IMR-90 (cell line): ENCODE results near the gene TIMM9. TPM values are rescaled to one million over a fixed set of nuclear protein-coding genes. Genes with fewer than 3 reads are reported as not detected.

Experiments used
- ATAC-seq: fragments of 200-7000 bp; cut with Tn5 transposase; 2 replicates; pipeline ENCODE4 v1.9.1; 2020; ENCODE audit warnings: low read depth, mild to moderate bottlenecking, moderate library complexity
- BruUV-seq: library from RNA; stranded (reverse); fragments of 400-500 nt; replicated peaks from 2 replicates; lab custom pipeline; 2021; lab: Mats Ljungman, UMichigan
- CTCF ChIA-PET: fragments of 300-600 bp; formaldehyde crosslinking; extraction: SDS; loops from one replicate; lab custom pipeline; 2021; ENCODE audit warnings: antibody characterized with exemption; lab: Yijun Ruan, JAX
- POLR2A ChIA-PET: fragments of 300-600 bp; sonication (Branson Sonifier 250); formaldehyde crosslinking; loops from one replicate; lab custom pipeline; 2022; ENCODE audit warnings: antibody characterized with exemption; ENCODE audit not compliant: unreplicated experiment; lab: Charles Lee
- DNase-seq: peaks from one replicate; pipeline ENCODE4 v3.0.0; 2013
- H2AFZ ChIP-seq: replicated peaks from 2 replicates; pipeline ENCODE3; 2013; ENCODE audit warnings: low read length, mild to moderate bottlenecking; ENCODE audit not compliant: poor library complexity
- H2AK5ac ChIP-seq: 2 replicates; pipeline ENCODE4 v1.6.1; 2013; ENCODE audit warnings: low read depth, low read length, inconsistent platforms
- H2AK9ac ChIP-seq: replicated peaks from 2 replicates; pipeline ENCODE3; 2013; ENCODE audit warnings: mild to moderate bottlenecking, low read depth, low read length, moderate library complexity; ENCODE audit not compliant: poor library complexity
- H2BK120ac ChIP-seq: 2 replicates; pipeline ENCODE4 v1.6.1; 2013; ENCODE audit warnings: low read depth, low read length, inconsistent platforms
- H2BK15ac ChIP-seq: 3 replicates; pipeline ENCODE4 v1.6.1; 2013; ENCODE audit warnings: low read depth, low read length, inconsistent platforms
- H2BK20ac ChIP-seq: 2 replicates; pipeline ENCODE4 v1.6.1; 2013; ENCODE audit warnings: low read depth, mild to moderate bottlenecking, inconsistent platforms, low read length, moderate library complexity
- H2BK5ac ChIP-seq: 2 replicates; pipeline ENCODE4 v1.6.1; 2013; ENCODE audit warnings: mild to moderate bottlenecking, low read depth, low read length, inconsistent platforms; ENCODE audit not compliant: poor library complexity, severe bottlenecking
- H3K14ac ChIP-seq: replicated peaks from 2 replicates; pipeline ENCODE4 v1.6.1; 2013; ENCODE audit warnings: low read depth, low read length, inconsistent platforms
- H3K18ac ChIP-seq: 2 replicates; pipeline ENCODE4 v1.6.1; 2013; ENCODE audit warnings: low read depth, low read length, control low read depth
- H3K23ac ChIP-seq: 2 replicates; pipeline ENCODE4 v1.6.1; 2013; ENCODE audit warnings: low read depth, low read length, inconsistent platforms
- H3K27ac ChIP-seq: 2 replicates; pipeline ENCODE4 v1.5.1; 2013; ENCODE audit warnings: mild to moderate bottlenecking, control low read depth, low read length; ENCODE audit not compliant: insufficient read depth
- H3K27me3 ChIP-seq: 2 replicates; pipeline ENCODE4 v1.6.1; 2013; ENCODE audit warnings: low read length; ENCODE audit not compliant: control insufficient read depth, insufficient read depth
- H3K36me3 ChIP-seq: 2 replicates; pipeline ENCODE4 v1.6.1; 2013; ENCODE audit warnings: low read length, mixed read lengths; ENCODE audit not compliant: control insufficient read depth, insufficient read depth
- H3K4ac ChIP-seq: 2 replicates; pipeline ENCODE4 v1.6.1; 2013; ENCODE audit warnings: low read depth, low read length, inconsistent platforms
- H3K4me1 ChIP-seq: 2 replicates; pipeline ENCODE4 v1.6.1; 2013; ENCODE audit warnings: low read length, mixed read lengths; ENCODE audit not compliant: control insufficient read depth, insufficient read depth
- H3K4me2 ChIP-seq: 2 replicates; pipeline ENCODE4 v1.6.1; 2013; ENCODE audit warnings: low read depth, mild to moderate bottlenecking, control low read depth, low read length, moderate library complexity
- H3K4me3 ChIP-seq: 2 replicates; pipeline ENCODE4 v1.5.1; 2013; ENCODE audit warnings: low read depth, mild to moderate bottlenecking, control low read depth, low read length, moderate library complexity; ENCODE audit not compliant: insufficient read depth
- H3K56ac ChIP-seq: 2 replicates; pipeline ENCODE4 v1.6.1; 2013; ENCODE audit warnings: low read length, inconsistent platforms; ENCODE audit not compliant: insufficient read depth; ENCODE audit errors: extremely low read depth
- H3K79me1 ChIP-seq, 2 experiments: 2 replicates each; pipeline ENCODE4 v1.6.1; 2013; ENCODE audit warnings: low read length in 2 of 2, inconsistent platforms in 1 of 2, low read depth in 1 of 2
- H3K9ac ChIP-seq: 2 replicates; pipeline ENCODE4 v1.6.1; 2013; ENCODE audit warnings: low read depth, low read length, control low read depth
- H3K9me1 ChIP-seq: 2 replicates; pipeline ENCODE4 v1.6.1; 2013; ENCODE audit warnings: low read length, inconsistent platforms; ENCODE audit not compliant: insufficient read depth
- H3K9me3 ChIP-seq: 2 replicates; pipeline ENCODE4 v1.6.1; 2013; ENCODE audit warnings: low read length; ENCODE audit not compliant: control insufficient read depth, insufficient read depth
- H4K20me1 ChIP-seq: 2 replicates; pipeline ENCODE4 v1.6.1; 2013; ENCODE audit warnings: low read length, inconsistent platforms; ENCODE audit not compliant: insufficient read depth
- H4K5ac ChIP-seq: 2 replicates; pipeline ENCODE4 v1.6.1; 2013; ENCODE audit warnings: mild to moderate bottlenecking, low read depth, low read length, control low read depth
- H4K8ac ChIP-seq, 2 experiments: 2 replicates each; pipeline ENCODE4 v1.6.1; 2013; ENCODE audit warnings: low read depth in 2 of 2, low read length in 2 of 2, control low read depth in 1 of 2, inconsistent platforms in 1 of 2
- H4K91ac ChIP-seq: 2 replicates; pipeline ENCODE4 v1.6.1; 2013; ENCODE audit warnings: low read depth, low read length, inconsistent platforms; ENCODE audit not compliant: insufficient read depth
- NFE2L2 ChIP-seq: fragments of 150-350 bp; IDR thresholded peaks from 2 replicates; pipeline ENCODE4 v1.6.1; 2016; ENCODE audit warnings: low read depth, mild to moderate bottlenecking, low read length
- WGBS, 2 experiments: methylation state at CpG; one replicate each; pipeline versions ENCODE4 v1.1.5 to v1.1.7; 2013; ENCODE audit warnings: missing lambda C conversion rate in 2 of 2; ENCODE audit not compliant: insufficient read length in 1 of 2; ENCODE audit errors: extremely low coverage in 2 of 2; 5-methylcytosine and 5-hydroxymethylcytosine counted together
- dilution Hi-C: fragments of 300-500 bp; cut with HindIII; formaldehyde crosslinking; loops from one replicate; pipeline ENCODE4 v1.14.3; 2018; ENCODE audit warnings: low sequenced_read_pairs; ENCODE audit not compliant: unreplicated experiment
- in situ Hi-C: fragments of 300-500 bp; cut with MboI; formaldehyde crosslinking; loops from 3 replicates; pipeline ENCODE4 v1.14.3; 2019; ENCODE audit warnings: low sequenced_read_pairs, inconsistent platforms, mixed read lengths
- intact Hi-C: fragments of 100-400 bp; cut with micrococcal nuclease; formaldehyde crosslinking; loops from 2 replicates; pipeline ENCODE4 v1.10.0; 2022
- polyA plus RNA-seq, 3 experiments: library from polyadenylated mRNA; depleted of rRNA; stranded (reverse); fragments of >200 nt; gene quantifications; 2 replicates each; pipeline ENCODE4 v1.2.3, GENCODE V29; 2012; ENCODE audit warnings: low replicate concordance in 1 of 3
- total RNA-seq: library from RNA; depleted of rRNA; stranded (reverse); fragments of >200 nt; gene quantifications from 2 replicates; pipeline ENCODE4 v1.2.3, GENCODE V29; 2012

The TIMM9 gene
- total and polyA plus RNA-seq, 2 of the 4 experiments (the other 2 are of a cell fraction): 23.7 to 27.8 TPM

DNA sequence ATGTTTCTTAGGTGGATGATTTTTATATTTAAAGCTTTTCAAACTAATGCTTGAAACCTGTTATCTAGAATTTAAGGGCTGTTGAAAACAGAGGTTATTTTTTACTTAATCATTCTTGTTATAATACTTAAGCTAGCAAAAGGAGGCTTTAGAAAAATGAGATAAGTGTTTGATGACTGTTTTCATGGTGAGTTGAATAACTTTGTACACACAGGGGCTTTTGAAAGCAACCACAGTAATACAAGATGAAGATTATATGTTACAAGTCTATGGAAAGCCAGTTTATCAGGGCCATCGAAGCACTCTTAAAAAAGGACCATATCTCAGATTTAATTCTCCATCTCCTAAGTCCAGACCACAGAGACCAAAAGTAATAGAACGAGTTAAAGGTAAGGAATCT is 33.4 kb upstream of the TIMM9 start:
- in situ Hi-C loops (no loop called here), intact Hi-C loops (no loop called here), dilution Hi-C loops (no loop called here)
- ChIA-PET CTCF (no interaction called here), POLR2A (no interaction called here)
- Histone ChIP-seq H2AK9ac (no peak overlapping the region), H3K27me3 (no peaks in the 10 kb centered on the region), H3K14ac (no peak overlapping the region), H2AFZ (no peak overlapping the region), H2BK15ac (no peak overlapping the region), H3K9me3 (no peaks in the 10 kb centered on the region), H3K27ac (no peak overlapping the region), H3K4me2 (no peak overlapping the region), H2AK5ac (no peak overlapping the region), H3K23ac (no peak overlapping the region), H3K4ac (no peak overlapping the region), H3K9ac (no peak overlapping the region), H3K18ac (no peak overlapping the region), H3K4me1 (0 out of 2 replicates have a peak, but pooled peaks cover 2% of the 10 kb centered on the region), H3K9me1 (peaks cover 6% of the 10 kb centered on the region), H4K5ac (no peak overlapping the region), H3K36me3 (peaks cover 3% of the 10 kb centered on the region), H2BK5ac (no peak overlapping the region), H4K91ac (no peak overlapping the region), H3K4me3 (no peak overlapping the region), H4K20me1 (no peaks in the 10 kb centered on the region), H2BK20ac (no peak overlapping the region), H2BK120ac (no peak overlapping the region), H3K79me1 (0 out of 4 replicates have a peak, but pooled peaks cover 0 to under 1% of the 10 kb centered on the region in 2 experiments), H3K56ac (no peak overlapping the region), H4K8ac (no peak overlapping the region)
- ATAC-seq (no peak), DNase-seq (no peak)
- no CpG with 5 or more reads among the region's 2 CpGs for WGBS, 2 experiments
- no TSS peak for BruUV-seq
- no peak for TF ChIP-seq NFE2L2
